Tibial nerve (tissue), 3 donors: ENCODE measurements around the gene SSC4D.

Source experiments
- POLR2A ChIP-seq, 2 donors: fragments of 450-650 bp; IDR thresholded peaks; one replicate each; pipeline ENCODE4 v1.6.1; 2017; ENCODE audit warnings: antibody characterized with exemption in 2 of 2, mild to moderate bottlenecking in 2 of 2, moderate library complexity in 2 of 2
- TF ChIP-seq, protein P1 (sequence below), 5 experiments: fragments of 200-600 bp in 3 of 5; fragments of 450-650 bp in 2 of 5; sonication (generic) in 3 of 5; IDR thresholded peaks; one replicate each; pipeline ENCODE4 v1.5.1; 2016 to 2019; ENCODE audit warnings: antibody characterized with exemption in 5 of 5, mild to moderate bottlenecking in 3 of 5, moderate library complexity in 2 of 5

DNA sequence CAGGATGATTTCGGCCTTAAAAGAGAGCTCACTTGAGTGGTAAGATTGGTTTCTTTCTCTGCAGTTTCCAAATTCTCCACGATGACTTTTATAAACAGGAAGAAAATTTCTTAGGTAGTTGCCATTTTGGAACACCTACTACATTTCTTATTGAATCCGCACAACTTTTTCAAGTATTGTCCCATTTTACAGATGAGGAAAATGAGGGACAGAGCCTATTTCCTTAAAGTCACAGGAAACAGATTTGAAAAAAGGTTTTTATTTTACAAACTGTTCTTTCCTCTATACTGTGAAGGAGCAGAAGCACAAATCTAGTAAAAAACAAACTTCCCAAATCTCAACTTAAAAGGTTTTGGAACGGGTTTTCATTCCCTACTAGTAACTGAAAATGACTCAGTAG lies 53.4 kb downstream of the SSC4D start:
- TF ChIP-seq POLR2A (IDR thresholded peaks at IDR 0.05) = no peak
- TF ChIP-seq, protein P1, sequence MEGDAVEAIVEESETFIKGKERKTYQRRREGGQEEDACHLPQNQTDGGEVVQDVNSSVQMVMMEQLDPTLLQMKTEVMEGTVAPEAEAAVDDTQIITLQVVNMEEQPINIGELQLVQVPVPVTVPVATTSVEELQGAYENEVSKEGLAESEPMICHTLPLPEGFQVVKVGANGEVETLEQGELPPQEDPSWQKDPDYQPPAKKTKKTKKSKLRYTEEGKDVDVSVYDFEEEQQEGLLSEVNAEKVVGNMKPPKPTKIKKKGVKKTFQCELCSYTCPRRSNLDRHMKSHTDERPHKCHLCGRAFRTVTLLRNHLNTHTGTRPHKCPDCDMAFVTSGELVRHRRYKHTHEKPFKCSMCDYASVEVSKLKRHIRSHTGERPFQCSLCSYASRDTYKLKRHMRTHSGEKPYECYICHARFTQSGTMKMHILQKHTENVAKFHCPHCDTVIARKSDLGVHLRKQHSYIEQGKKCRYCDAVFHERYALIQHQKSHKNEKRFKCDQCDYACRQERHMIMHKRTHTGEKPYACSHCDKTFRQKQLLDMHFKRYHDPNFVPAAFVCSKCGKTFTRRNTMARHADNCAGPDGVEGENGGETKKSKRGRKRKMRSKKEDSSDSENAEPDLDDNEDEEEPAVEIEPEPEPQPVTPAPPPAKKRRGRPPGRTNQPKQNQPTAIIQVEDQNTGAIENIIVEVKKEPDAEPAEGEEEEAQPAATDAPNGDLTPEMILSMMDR (IDR thresholded peaks at IDR 0.05) = no peak
